Dermis blood vessel endothelial cell (primary cell): ENCODE results near the gene COL6A1. TPM values are rescaled to one million over a fixed set of nuclear protein-coding genes. Genes with fewer than 3 reads are reported as not detected.

ENCODE experiments used
- DNase-seq: peaks from one replicate; pipeline ENCODE4 v3.0.0; 2010
- total RNA-seq: library from RNA; depleted of rRNA; stranded (reverse); fragments of >200 nt; gene quantifications from 2 replicates; pipeline ENCODE4 v1.2.3, GENCODE V29; 2014

Gene COL6A1
- total RNA-seq, 1 donor from 2014 or later, result 32.7 TPM

- no peak for DNase-seq
These were observed 68.5 kb downstream of the COL6A1 start for GRCh38 chr21:46049890-46050667.

GRCh38 chr21:46050668-46051378, 69.3 kb downstream of the COL6A1 start:
- DNase-seq, result no peak

- DNase-seq, result no peak
These were observed 69.8 kb downstream of the COL6A1 start for GRCh38 chr21:46051379-46051770.

GRCh38 chr21:46051821-46052675, 70.5 kb downstream of the COL6A1 start:
- DNase-seq, result no peak

GRCh38 chr21:46052703-46053651, 71.4 kb downstream of the COL6A1 start:
- DNase-seq, result no peak

GRCh38 chr21:46054031-46054430, 72.5 kb downstream of the COL6A1 start:
- DNase-seq, result no peak

GRCh38 chr21:46054451-46054881, 72.9 kb downstream of the COL6A1 start:
- no peak for DNase-seq

Other genes with a start within 250 kb of the COL6A1 start
- 17.5 and 24.0 TPM in 2 replicates for gene COL6A2, start 116.3 kb downstream of the COL6A1 start, total RNA-seq
- 0.05 and 0.17 TPM in 2 replicates for gene FTCD, start 173.8 kb downstream of the COL6A1 start, total RNA-seq
- 6.1 and 9.4 TPM in 2 replicates for gene SPATC1L, start 202.7 kb downstream of the COL6A1 start, total RNA-seq
- 85.3 and 134 TPM in 2 replicates for gene LSS, start 247.0 kb downstream of the COL6A1 start, total RNA-seq